GM19023 (cell line): ENCODE measurements around the gene POLR1B.
"Not testable (repeated sequence)": the region's sequence is repeated elsewhere in the genome, so short reads cannot be mapped to it uniquely, and the experiment has no call there.

Experiments
- ATAC-seq: cut with Tn5 transposase; IDR thresholded peaks from one replicate; pipeline ENCODE4 v1.9.1; 2021; ENCODE audit warnings: mild to moderate bottlenecking, moderate library complexity; ENCODE audit not compliant: unreplicated experiment

POLR1B gene

GRCh38 chr2:112600634-112601033 lies 58.4 kb downstream of the POLR1B start:
- no peak for ATAC-seq

DNA sequence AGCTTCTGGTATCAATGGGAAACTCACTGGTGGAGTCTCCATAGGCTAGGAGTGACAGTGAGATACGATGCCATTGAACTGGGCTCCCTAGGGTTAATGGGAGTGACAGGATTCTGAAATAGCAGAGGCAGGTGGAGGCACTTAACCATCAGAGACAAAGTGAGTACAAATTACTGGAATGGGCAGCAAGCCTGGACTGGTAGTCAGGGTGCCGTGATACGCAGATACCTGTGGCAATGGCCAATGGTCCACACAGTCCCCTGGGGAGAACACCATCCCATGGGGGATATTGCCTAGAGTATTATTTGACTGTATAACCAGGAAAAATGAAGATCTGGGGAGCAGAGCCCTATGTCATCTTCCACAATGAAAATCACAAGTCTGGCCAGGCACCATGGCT lies 59.5 kb downstream of the POLR1B start:
- ATAC-seq: no peak

DNA sequence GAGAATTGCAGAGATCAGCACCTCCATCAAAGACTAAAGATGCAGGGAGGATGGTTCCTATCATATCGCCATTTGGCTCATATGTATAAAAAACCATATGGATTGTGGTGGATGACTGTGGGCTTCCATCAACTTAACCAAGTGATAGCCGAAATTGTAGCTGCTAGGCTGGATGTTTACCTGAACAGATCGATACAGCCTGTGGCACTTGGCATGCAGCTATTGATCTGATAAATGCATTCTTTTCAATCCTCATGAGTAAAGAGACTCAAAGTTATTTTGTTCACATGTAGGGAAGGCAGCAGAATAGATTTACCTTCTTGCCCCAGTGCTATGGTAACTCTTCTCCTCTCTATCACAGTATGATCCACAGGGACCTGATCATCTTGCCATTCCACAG lies 60.7 kb downstream of the POLR1B start:
- ATAC-seq: no peak

GRCh38 chr2:112603731-112604130 lies 61.5 kb downstream of the POLR1B start:
- ATAC-seq: no peak

GRCh38 chr2:112604952-112605351 lies 62.7 kb downstream of the POLR1B start:
- no peak for ATAC-seq

GRCh38 chr2:112605926-112606325 lies 63.7 kb downstream of the POLR1B start:
- ATAC-seq: no peak

DNA sequence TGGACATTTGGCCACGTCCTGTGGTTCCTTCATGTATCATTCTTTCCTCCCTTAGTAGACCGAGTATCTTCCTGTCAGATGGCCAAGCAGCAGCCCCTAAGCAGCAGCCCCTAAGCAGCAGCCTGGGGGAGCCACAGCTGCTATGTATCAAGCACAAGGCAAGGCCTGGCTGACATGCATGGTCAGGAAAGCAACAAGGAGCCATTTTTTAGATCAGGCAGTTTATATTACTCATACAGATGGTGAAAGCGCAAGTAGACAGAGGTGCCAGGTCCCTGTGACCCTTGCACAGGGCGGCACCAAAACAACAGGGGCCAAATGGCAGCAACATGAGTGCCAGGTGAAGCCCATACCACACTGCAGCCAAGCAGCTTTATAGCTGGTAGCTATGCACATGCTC lies 64.3 kb downstream of the POLR1B start:
- ATAC-seq: no peak

- ATAC-seq: no peak
Measured at GRCh38 chr2:112607680-112608438, 65.6 kb downstream of the POLR1B start.

- not testable (repeated sequence) for ATAC-seq
Measured at GRCh38 chr2:112609320-112609719, 67.1 kb downstream of the POLR1B start.

GRCh38 chr2:112612283-112612682 lies 70.0 kb downstream of the POLR1B start:
- ATAC-seq: not testable (repeated sequence)

- no peak for ATAC-seq
Measured at GRCh38 chr2:112614201-112614840, 72.1 kb downstream of the POLR1B start.

- no peak for ATAC-seq
Measured at GRCh38 chr2:112615051-112615450, 72.8 kb downstream of the POLR1B start.

DNA sequence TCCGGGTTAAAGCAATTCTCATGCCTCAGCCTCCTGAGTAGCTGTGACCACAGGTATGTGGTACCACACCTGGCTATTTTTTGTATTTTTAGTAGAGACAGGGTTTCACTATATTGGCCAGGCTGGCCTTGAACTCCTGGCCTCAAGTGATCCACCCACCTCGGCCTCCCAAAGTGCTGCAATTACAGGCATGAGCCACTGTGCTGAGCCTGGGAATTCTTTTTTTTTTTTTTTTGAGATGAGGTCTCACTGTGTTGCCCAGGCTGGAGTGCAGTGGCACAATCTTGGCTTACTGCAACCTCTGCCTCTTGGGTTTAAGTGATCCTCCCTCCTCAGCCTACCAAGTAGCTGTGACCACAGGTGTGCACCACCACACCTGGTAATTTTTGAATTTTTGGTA lies 73.5 kb downstream of the POLR1B start:
- ATAC-seq: not testable (repeated sequence)

- no peak for ATAC-seq
Measured at GRCh38 chr2:112618383-112618782, 76.1 kb downstream of the POLR1B start.

DNA sequence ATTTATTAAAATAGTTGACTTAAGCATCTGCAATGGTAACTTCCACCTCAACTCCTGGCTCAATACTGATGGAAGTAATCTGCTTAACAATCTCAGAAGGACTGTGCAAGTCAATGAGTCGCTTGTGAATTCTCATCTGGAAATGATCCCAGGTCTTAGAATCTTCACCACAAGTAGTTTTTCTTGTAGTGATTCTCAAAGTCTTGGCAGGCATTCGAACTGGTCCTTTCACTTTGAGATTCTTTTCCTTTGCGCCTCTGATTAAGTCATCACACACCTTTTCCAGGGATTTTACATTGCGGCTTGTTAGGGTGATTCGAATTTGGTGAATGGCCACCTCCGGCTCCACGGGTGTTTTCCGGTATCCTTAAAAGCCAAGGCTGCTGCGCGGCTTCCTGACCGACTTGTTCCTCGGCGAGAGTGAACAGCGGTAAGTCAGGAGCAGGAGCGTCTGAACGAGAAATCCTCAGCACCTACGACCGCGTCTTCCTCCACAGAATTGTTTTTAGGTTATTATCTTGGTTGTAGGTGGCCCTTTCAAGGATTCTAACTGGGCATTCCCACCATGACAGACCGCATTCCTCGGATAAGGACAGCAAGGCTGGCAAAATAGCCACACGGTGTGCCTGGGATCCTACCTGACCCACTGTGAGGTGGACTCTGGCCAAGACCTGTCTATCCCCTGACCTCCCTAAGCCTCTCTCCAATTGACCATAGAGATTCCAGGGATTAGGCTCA lies 79.7 kb downstream of the POLR1B start:
- ATAC-seq: no peak

- ATAC-seq: no peak
Measured at GRCh38 chr2:112622528-112622849, 80.2 kb downstream of the POLR1B start.

GRCh38 chr2:112623913-112624777 lies 81.9 kb downstream of the POLR1B start:
- ATAC-seq: peak; percentile 75

DNA sequence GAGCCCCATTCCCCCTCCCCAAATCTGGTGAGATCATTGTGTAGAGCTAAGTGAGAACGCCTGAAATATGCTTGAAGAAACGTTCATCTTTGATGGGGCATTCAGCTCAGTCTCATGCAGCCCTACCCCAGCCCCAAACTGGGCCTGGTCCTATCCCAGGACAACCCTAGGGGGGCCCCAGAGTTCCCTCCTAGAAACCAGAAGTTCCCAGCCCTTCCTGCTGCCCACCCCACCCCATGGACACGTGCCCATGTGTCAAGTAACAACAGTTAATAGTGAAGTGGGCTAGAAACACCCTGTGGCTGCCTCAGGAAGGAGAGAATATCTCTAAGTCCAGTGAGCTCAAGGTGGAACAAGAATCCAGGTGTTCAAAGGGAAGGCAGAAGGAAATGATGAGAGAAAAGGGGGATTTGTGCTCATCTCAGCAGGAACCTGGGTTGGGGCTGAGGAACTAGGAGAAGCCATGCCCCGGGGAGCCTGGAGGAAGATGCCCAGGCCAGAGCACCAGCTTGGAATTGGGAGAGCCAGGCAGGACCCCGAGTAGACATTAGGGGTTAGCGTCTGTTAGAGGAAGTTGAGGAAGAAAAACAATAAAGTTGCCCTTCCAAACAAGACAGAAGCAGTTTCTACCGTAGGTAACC lies 83.3 kb downstream of the POLR1B start:
- no peak for ATAC-seq

GRCh38 chr2:112626604-112627059 lies 84.4 kb downstream of the POLR1B start:
- ATAC-seq: no peak
